ENCODE results near the gene FAM227A.

The FAM227A gene

DNA sequence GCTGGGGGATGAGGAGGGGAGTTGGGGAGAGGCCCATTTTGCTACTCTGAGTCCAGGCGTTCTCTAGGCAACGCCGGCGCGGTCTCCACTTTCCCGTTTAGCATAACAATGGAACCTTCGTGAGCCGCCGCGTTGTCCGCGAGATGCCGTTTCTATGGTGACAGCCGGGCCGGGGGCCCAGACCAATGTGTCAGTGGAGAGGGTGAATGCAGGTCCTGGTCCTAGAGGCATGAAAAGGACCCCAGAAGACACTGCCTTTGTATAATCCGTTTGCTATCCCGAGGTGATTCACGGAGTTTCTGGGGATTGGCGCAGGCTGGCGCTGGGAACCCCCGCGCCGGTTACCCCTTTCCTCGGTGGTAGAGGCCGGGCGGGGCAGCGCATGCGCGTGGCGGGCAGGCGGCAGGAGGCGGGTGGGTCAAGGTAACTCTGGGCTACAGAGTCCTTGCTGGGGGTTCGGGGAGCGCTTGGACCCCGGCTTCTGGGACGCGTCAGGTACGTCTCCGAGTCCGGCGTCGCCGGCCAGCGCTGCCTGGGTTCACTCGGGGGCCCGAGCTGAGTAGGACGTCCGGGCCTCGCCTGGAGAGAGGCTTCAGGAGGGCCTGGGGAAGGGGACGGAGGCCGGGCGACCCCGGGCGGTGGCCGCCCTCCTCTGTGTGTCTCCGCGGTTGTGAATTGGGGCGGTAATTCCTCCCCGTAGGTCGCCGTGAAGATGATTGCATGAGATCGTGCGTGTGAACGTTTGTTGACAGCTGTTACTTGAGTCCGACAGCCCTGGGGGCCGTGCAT is at the start of gene FAM227A, which contains the start of gene CBY1:
TSS of gene FAM227A (minus strand) at position 137 of the 789 bp plus-strand sequence. CDS start 6,224 bp downstream, outside the sequence.
TSS of gene CBY1 (plus strand) at position 383 of the 789 bp plus-strand sequence. CDS start 11,417 bp downstream, outside the sequence.
- Mint-ChIP-seq H3K27ac (peak within 1 kb of the TSS; percentile 100), H3K4me3 (peak within 1 kb of the TSS; percentile 96), H3K4me1 (peaks cover 5 to 20% of the 10 kb centered on the region in 2 donors), H3K9me3 (no peaks in the 10 kb centered on the region), H3K36me3 (no peaks in the 10 kb centered on the region), H3K27me3 (no peaks in the 10 kb centered on the region)
- DNase-seq: peak; percentile 81
- ATAC-seq (replicated peaks): peak; percentile 89 to 91

DNA sequence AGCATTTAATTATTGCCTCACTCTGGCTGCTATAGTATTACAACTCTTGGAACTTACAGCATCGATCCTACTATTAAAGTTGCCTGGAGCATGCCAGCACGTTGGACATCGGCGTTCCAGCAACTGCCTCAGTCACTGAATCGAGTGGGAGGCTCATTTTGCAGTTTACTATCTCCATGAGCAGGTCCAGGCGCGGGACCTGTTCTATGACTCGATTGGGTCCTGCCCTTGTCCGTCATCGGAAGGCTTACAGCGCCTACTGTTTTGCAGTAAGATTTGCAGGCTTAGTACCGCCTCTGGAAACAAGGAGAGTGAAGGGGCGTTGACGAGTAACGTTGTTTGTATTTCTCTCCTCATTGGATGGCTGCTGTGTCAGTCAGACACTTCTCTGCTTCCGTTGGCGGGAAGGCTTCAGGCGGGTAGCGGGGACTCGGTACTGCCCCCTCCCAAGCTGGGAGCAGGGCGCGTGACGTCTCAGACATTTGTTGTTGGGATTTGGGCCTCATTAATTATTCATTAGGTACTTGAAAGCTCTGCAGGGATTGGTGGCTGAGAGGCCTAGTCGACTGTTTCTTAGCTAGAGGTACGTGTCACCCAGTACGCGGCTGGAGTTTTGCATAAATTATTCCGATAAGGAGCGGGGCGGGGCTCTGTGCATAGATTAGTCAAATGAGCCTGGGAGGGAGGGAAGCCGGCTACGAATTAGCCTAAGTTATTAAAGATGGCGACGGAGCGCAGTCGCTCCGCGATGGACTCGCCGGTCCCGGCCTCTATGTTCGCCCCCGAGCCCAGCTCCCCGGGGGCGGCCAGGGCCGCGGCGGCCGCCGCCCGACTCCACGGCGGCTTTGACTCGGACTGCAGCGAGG is 49.3 kb upstream of the FAM227A start, which contains the start of gene GTPBP1:
TSS of gene GTPBP1 (plus strand) at position 710 of the 866 bp plus-strand sequence. CDS start at position 722, 12 bp downstream.
- Mint-ChIP-seq H3K27ac (peak within 1 kb of the TSS; percentile 96), H3K9me3 (no peaks in the 10 kb centered on the region), H3K27me3 (no peaks in the 10 kb centered on the region), H3K4me3 (peak within 1 kb of the TSS; percentile 87 to 92), H3K4me1 (peaks cover 35 to 48% of the 10 kb centered on the region in 2 donors), H3K36me3 (peaks cover 1 to 21% of the 10 kb centered on the region in 2 donors)
- DNase-seq: peak; percentile 99
- peak; percentile 81 to 84 for ATAC-seq (replicated peaks)

DNA sequence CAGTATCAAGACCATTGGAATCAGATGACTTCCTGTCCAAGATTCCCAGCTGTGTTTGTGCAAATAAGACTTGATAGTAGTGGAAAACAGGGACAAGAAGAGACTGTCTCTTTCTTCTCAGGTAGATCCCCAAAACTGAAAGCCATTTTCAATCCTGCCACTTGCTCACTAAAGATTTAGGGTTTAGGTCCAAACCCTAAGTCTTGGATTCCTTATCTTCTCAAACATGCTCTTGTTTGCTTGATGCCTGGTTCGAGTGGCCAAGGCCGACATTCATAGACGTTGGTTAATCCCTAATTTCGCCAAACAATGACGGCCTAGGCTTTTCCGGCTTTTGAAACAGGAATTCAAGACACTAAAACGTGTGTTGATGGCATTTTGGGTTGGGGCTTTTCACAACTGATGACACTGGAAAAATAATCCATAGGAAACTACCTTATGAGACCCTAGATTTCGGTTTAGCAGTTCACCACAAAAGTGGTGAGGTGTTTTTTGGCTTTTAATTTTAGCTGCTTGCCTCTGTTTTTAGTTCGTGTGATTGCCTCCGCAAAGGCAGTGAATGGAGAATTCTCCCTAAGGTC is 48.6 kb upstream of the FAM227A start:
- Mint-ChIP-seq H3K27ac (peak overlapping the region; percentile 96), H3K27me3 (no peaks in the 10 kb centered on the region), H3K36me3 (peaks cover 1 to 21% of the 10 kb centered on the region in 2 donors), H3K9me3 (no peaks in the 10 kb centered on the region), H3K4me3 (peak overlapping the region; percentile 87 to 92), H3K4me1 (peaks cover 35 to 50% of the 10 kb centered on the region in 2 donors)
- ATAC-seq (replicated peaks) (no peak), DNase-seq (no peak)

DNA sequence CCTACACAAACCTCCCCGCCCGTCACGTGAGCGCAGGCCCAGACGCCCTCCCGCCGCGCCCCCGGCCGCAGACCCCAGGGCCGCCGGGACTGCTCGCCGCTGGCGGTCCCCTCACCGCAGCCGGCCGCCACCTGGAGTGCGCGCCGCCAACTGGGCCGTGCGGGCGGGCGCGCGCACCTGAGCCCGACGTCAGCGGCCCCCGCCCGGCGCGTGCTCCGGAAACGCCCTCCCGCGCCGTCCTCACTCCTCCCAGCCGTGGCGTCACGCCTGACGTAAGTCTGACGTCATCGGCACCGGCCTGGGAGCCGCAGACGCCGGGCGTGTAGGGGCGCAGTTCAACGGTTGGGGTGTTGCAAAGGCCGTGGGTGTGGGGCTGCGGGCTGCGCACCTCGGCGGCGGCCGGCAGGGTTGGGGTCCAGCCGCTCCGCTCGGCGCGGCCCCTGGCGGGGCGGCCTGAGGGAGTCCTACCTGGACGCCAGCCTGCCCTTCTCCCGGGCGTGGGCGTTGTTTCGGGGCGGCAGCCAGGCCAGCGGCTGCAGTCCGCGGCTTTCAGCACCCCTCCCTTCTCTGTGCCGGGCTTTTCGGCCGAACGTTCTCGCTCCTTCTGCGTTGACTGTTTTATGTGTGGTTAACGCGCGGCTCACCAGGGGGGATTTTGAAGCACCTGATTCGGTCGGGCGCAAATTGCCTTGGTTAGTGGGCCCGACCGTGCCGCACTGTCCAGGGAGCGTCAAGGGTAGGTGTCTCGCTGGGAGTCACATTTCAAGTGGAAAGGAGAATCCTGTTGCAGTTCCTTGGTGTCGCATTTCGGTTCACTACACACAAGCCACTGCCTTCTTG is 44.8 kb upstream of the FAM227A start, which contains the start of gene JOSD1:
TSS of gene JOSD1 (minus strand) at position 155 of the 840 bp plus-strand sequence. CDS start 956 bp downstream, outside the sequence.
- Mint-ChIP-seq H3K36me3 (peaks cover 12 to 22% of the 10 kb centered on the region in 2 donors), H3K27ac (peak within 1 kb of the TSS; percentile 97), H3K9me3 (no peaks in the 10 kb centered on the region), H3K4me1 (peaks cover 31 to 53% of the 10 kb centered on the region in 2 donors), H3K27me3 (no peaks in the 10 kb centered on the region), H3K4me3 (peak within 1 kb of the TSS; percentile 93 to 96)
- DNase-seq (peak; percentile 97), ATAC-seq (replicated peaks) (peak; percentile 54 to 61)

DNA sequence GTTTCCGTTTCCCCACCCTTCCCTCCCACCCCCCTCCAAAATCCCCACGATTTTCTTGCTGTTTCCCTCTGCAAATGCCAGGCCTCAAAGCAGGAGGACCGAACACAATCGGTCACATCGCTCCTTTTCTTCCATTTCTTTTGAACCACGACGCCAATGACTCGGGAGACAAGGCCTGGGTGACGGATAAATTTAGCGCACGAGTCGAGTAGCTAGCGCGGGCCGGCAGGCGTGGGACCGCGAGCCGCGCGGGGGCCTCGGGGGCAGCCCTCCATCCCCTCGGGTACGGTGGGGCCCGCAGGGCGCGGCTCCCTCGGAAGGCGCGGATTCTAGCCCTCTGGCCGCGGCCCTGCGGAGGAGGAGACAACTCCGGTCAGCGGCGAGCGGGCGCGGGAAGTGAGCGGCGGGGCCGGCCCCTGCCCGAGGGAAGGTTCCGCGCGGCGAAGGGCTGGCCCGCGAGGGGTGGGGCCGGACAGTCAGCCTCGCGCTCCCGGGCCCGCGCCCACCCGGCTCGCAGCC is 44.1 kb upstream of the FAM227A start:
- H3K27ac Mint-ChIP-seq: peak overlapping the region; percentile 97
- H3K4me3 Mint-ChIP-seq: peak overlapping the region; percentile 93 to 96
- H3K27me3 Mint-ChIP-seq: no peaks in the 10 kb centered on the region
- DNase-seq: no peak
- peaks cover 12 to 23% of the 10 kb centered on the region in 2 donors for H3K36me3 Mint-ChIP-seq
- ATAC-seq (replicated peaks): peak; percentile 18 to 21
- no peaks in the 10 kb centered on the region for H3K9me3 Mint-ChIP-seq
- peaks cover 31 to 55% of the 10 kb centered on the region in 2 donors for H3K4me1 Mint-ChIP-seq

DNA sequence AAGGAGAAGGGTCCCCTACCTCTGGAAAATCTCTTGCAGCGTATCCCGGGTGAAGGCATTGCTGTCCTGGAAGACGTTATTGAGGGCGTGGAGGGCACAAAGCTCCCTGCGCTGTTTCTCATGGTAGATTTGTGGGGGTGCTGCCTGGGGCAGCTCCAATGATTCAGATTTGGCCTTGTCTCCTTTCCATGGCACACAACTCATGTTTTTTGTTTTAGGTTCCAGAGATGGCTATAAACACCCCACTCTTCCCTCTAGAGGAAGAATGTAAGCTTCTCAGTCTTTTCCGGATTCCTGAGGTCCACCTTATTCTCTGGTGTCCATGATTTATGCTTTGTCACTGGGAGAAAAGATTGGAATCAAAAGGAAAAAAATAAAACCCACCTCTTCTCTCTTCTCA is 43.6 kb upstream of the FAM227A start:
- no peak for ATAC-seq (replicated peaks)
- Mint-ChIP-seq H3K27ac (no peak overlapping the region), H3K4me1 (peaks cover 32 to 55% of the 10 kb centered on the region in 2 donors)

DNA sequence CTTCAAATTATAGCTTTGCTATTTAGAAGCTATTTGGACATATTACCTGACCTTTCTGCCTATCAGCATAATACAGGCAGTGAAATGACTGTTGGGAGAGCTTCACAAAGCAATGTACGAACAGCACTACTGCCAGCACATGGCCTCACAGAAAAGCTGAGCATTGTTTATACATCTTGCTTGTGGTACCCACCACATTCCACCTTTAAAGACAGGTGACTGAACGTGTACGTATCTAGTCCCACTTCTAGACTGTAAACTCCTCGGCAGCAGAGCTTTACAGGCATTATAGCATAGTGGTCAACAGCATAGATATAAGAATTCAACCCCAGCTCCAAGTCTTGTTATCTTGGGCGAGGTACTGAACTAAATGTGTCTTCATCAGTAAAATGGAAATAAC is 43.0 kb upstream of the FAM227A start:
- DNase-seq (no peak), ATAC-seq (replicated peaks) (no peak)
- Mint-ChIP-seq H3K4me3 (peak overlapping the region; percentile 93 to 96), H3K4me1 (peaks cover 32 to 55% of the 10 kb centered on the region in 2 donors), H3K36me3 (peaks cover 20 to 35% of the 10 kb centered on the region in 2 donors), H3K27me3 (no peaks in the 10 kb centered on the region), H3K27ac (no peak overlapping the region), H3K9me3 (no peaks in the 10 kb centered on the region)

More for the DNA sequence above, 43.6 kb upstream of the FAM227A start:
- no peak for DNase-seq
- peaks cover 14 to 28% of the 10 kb centered on the region in 2 donors for H3K36me3 Mint-ChIP-seq
- no peaks in the 10 kb centered on the region for H3K9me3 Mint-ChIP-seq
- H3K4me3 Mint-ChIP-seq: peak overlapping the region; percentile 93 to 96
- no peaks in the 10 kb centered on the region for H3K27me3 Mint-ChIP-seq

DNA sequence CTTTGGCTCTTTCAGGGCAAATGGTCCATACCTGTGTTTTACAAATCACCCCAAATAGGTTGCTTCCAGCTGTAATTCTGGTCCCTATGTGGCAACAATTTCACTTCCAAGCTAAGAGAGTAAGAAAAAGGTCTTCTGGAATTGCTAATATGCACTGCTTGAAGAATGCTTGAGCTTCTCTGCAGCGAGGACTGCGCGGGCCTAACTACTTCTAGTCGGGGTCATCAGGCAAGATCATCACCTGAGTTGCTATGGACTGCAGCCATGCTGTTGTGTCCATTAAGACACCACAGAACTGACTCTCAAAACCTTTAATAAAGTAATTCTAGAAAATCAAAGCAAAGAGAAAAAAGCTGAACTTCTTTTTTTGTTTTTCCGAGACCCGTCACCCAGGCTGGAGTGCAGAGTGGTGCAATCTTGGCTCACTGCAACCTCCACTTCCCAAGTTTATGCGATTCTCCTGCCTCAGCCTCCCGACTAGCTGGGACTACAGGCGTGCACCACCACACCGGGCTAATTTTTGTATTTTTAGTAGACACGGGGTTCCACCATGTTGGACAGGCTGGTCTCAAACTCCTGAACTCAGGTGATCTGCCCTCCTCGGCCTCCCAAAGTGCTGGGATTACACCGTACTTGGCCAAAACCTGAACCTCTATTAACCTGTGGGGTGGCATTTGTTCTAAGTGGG is 42.4 kb upstream of the FAM227A start:
- DNase-seq (no peak), ATAC-seq (replicated peaks) (no peak)
- Mint-ChIP-seq H3K4me1 (peaks cover 33 to 52% of the 10 kb centered on the region in 2 donors), H3K27me3 (no peaks in the 10 kb centered on the region), H3K4me3 (peak overlapping the region; percentile 93 to 96), H3K36me3 (peaks cover 22 to 37% of the 10 kb centered on the region in 2 donors), H3K9me3 (no peaks in the 10 kb centered on the region), H3K27ac (no peak overlapping the region)

DNA sequence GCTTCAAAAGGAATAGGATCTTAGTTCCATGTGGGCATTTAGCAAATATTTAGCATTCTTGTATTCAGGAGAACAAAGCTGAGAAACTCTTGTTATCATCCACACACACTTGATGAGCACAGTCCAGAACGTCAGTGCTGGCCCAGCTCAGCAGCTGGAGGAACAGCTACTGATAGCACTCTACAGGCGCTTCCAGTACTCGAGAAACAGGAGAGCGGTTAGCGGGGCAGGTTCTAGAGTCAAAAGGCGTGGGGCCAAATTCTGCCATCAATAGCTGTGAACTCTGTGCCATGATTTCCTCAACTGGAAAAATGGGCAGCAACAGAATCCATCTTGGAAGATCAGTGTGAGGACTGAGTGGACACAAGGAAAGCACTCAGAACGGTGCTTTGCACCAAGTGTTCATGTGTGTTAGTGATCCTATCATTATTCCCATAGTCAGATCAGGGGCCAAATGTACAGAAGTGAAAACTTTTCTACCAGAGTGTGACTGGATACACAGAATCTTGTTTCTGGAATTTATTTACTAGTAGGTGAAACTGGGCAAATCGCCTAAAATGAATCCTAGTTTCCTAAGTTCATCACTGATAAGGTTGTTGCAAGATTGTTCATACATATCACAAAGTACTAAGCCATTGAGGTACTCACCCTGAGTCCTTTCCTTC is 41.4 kb upstream of the FAM227A start:
- peak overlapping the region; percentile 20 for H3K27ac Mint-ChIP-seq
- H3K4me1 Mint-ChIP-seq: peaks cover 40 to 60% of the 10 kb centered on the region in 2 donors
- DNase-seq: no peak
- H3K9me3 Mint-ChIP-seq: no peaks in the 10 kb centered on the region
- H3K27me3 Mint-ChIP-seq: no peaks in the 10 kb centered on the region
- no peak for ATAC-seq (replicated peaks)
- peaks cover 27 to 43% of the 10 kb centered on the region in 2 donors for H3K36me3 Mint-ChIP-seq
- peak overlapping the region; percentile 55 to 66 for H3K4me3 Mint-ChIP-seq

DNA sequence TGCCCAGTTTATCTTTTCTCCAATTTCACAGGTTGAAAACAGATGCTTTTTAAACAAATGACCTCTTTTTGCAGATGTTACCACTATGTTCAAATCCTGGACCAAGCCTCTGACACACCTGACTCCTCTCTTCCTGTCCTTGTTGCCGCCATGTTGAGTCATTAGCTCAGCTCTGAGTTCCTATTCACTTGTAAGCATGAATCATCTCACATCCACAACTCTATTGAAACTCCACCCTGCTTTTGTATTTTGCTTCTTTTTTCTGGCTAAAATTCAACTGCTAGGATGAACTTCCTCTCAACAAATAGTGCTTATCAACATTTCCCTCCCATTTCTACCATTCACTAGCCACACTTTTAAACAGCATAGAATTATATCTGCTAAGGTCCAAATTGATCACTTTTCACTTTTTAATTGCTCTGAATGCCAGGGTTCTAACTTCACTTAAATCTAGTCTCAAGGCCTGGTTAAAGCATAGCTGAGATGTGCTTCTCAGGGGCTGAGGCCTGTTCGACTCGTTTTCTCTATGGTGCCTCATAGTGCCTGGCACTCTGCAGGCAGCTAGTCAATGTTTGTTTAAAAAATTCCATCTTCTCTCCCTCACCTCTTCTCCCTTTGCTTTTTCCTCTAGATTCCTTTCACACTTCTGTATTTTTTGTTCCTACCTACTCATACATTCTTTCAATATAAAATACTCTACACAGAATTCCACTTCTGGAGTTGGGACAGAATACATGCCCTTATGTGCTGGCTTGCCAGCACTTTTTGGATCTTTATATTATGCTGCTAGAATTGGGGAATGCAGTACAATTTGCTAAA is 40.6 kb upstream of the FAM227A start:
- peaks cover 40 to 60% of the 10 kb centered on the region in 2 donors for H3K4me1 Mint-ChIP-seq
- DNase-seq (no peak), ATAC-seq (replicated peaks) (no peak)
- H3K27ac Mint-ChIP-seq: peak overlapping the region; percentile 20
- no peaks in the 10 kb centered on the region for H3K9me3 Mint-ChIP-seq
- peak overlapping the region; percentile 55 to 66 for H3K4me3 Mint-ChIP-seq
- no peaks in the 10 kb centered on the region for H3K27me3 Mint-ChIP-seq
- peaks cover 27 to 44% of the 10 kb centered on the region in 2 donors for H3K36me3 Mint-ChIP-seq

DNA sequence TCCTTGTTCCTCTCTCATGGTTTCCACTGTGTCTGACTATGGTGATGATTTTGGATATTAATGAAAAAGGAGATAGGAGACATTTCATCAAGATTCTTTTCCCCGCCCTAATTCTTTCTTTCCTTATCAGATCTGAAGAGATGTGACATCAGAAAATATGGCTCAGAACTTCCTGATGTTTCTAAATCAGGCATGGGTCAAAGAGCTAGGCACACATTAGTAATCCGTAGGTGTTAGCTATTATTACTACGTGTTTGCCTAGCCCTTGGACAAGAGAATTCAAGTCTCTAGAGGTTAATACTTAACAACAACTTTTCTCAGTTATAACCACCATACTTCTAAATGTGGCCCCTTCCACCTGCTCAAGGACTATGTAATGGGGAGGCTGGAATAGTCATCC is 38.7 kb upstream of the FAM227A start:
- H3K4me1 Mint-ChIP-seq: peaks cover 41 to 65% of the 10 kb centered on the region in 2 donors
- no peak overlapping the region for H3K4me3 Mint-ChIP-seq
- peaks cover 30 to 48% of the 10 kb centered on the region in 2 donors for H3K36me3 Mint-ChIP-seq
- DNase-seq: no peak
- H3K27ac Mint-ChIP-seq: no peak overlapping the region
- H3K27me3 Mint-ChIP-seq: no peaks in the 10 kb centered on the region
- no peaks in the 10 kb centered on the region for H3K9me3 Mint-ChIP-seq
- ATAC-seq (replicated peaks): no peak
